Activated naive CD4-positive, alpha-beta T cell treated with anti-CD3 and anti-CD28 coated beads, Interleukin-2, amount 50 U/mL, for 72 hours (primary cell): ENCODE data around the gene SULT1A3. TPM values are rescaled to one million over a fixed set of nuclear protein-coding genes. Genes with fewer than 3 reads are reported as not detected.
A peak's percentile ranks its signal among the peaks of the same experiment; 100 is the strongest.
"Not testable (repeated sequence)": the region's sequence is repeated elsewhere in the genome, so short reads cannot be mapped to it uniquely, and the experiment has no call there.

Experiments
- ATAC-seq, 2 donors: fragments of 150-1000 bp; cut with Tn5 transposase; 2 replicates each; pipeline ENCODE4 v1.10.0; 2021; ENCODE audit warnings: mild to moderate bottlenecking in 2 of 2, moderate library complexity in 2 of 2
- DNase-seq, 2 donors: peaks; one replicate each; pipeline ENCODE4 v3.0.0; 2021 to 2022; ENCODE audit warnings: low spot score in 2 of 2
- H3K27ac Mint-ChIP-seq, 2 donors: one replicate each; pipeline ENCODE4 v1.8.0; 2022; ENCODE audit warnings: mild to moderate bottlenecking in 2 of 2, mixed read lengths in 2 of 2
- H3K36me3 Mint-ChIP-seq, 2 donors: one replicate each; pipeline ENCODE4 v1.8.0; 2022; ENCODE audit warnings: mixed read lengths in 2 of 2
- H3K9me3 Mint-ChIP-seq, 2 donors: one replicate each; pipeline ENCODE4 v1.8.0; 2022; ENCODE audit warnings: mixed read lengths in 2 of 2
- total RNA-seq, 2 donors: library from RNA; stranded (reverse); gene quantifications; one replicate each; pipeline ENCODE4 v1.2.3, GENCODE V29; 2022

Gene SULT1A3
- total RNA-seq = 10 to 100 TPM; 18.0 to 31.9 TPM

DNA sequence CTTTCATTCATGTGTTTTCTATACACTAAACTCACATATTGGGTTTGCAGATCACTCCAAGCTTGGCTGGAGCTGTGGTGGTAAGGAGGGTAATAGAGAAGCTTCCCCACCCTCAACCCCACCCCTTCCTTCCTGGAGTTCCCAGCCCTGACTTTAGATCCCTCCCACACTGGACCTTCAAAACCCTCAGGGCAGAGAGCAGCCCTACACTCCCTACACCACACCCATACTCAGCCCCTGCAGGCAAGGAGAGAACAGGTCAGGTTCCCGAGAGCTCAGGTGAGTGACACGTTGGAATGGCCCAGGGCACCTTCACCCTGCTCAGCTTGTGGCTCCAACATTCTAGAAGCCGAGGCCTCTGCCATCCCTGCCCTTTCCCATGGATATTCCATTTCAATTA is at the start of gene SULT1A3:
TSS of gene SULT1A3 (plus strand) at position 207 of the 400 bp plus-strand sequence. CDS start 1,474 bp downstream, outside the sequence.
- not testable (repeated sequence) for H3K27ac Mint-ChIP-seq, H3K9me3 Mint-ChIP-seq, ATAC-seq, H3K36me3 Mint-ChIP-seq, DNase-seq

DNA sequence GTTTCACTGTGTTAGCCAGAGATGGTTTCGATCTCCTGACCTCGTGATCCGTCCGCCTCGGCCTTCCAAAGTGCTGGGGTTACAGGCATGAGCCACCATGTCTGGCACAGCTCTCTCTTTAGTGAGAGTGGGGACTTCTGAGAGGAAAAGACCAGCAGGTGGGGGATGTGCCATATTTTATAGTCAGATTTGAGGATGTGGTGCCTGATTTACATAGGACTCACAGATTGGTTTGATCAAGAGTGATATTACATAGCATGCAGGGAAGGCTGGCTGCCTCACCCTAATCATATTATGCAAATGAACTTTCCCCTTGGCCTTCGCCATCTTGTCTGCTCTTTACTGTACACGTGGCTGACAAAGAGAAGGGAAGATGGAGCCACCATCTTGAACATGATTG is 48.0 kb upstream of the SULT1A3 start:
- ATAC-seq (no peak), DNase-seq (no peak)
- Mint-ChIP-seq H3K9me3 (peaks cover 3 to 7% of the 10 kb centered on the region in 2 donors), H3K36me3 (peaks cover 5 to 15% of the 10 kb centered on the region in 2 donors), H3K27ac (peak overlapping the region in 1 of 2 donors; percentile 14)

DNA sequence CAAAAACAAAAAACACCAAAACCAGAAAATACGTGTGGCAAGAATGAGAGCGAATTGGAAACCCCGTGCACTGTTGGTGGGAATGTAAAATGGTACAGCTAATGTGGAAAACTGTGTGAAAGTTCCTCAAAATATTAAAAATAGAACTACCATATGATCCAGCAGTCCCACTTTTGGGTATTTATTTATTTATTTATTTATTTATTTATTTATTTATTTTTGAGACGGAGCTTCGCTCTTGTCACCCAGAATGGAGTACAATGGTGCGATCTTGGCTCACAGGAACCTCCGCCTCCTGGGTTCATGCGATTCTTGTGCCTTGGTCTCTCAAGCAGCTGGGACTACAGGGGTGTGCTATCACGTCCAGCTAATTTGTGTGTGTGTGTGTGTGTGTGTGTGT is 46.5 kb upstream of the SULT1A3 start:
- DNase-seq (no peak), ATAC-seq (no peak)
- peaks cover 3 to 7% of the 10 kb centered on the region in 2 donors for H3K9me3 Mint-ChIP-seq
- no peak overlapping the region for H3K27ac Mint-ChIP-seq
- H3K36me3 Mint-ChIP-seq = peaks cover 5 to 15% of the 10 kb centered on the region in 2 donors

- Mint-ChIP-seq H3K9me3 (no peaks in the 10 kb centered on the region), H3K27ac (no peak overlapping the region), H3K36me3 (no peaks in the 10 kb centered on the region)
- ATAC-seq (no peak), DNase-seq (no peak)
Observed at GRCh38 chr16:30155188-30155587, 43.9 kb upstream of the SULT1A3 start.

- Mint-ChIP-seq H3K27ac (no peak overlapping the region), H3K36me3 (no peaks in the 10 kb centered on the region)
- DNase-seq = no peak
Observed at GRCh38 chr16:30157214-30157613, 41.8 kb upstream of the SULT1A3 start.

GRCh38 chr16:30163538-30163937 is 35.5 kb upstream of the SULT1A3 start:
- ATAC-seq (no peak), DNase-seq (no peak)
- Mint-ChIP-seq H3K27ac (peak overlapping the region in 1 of 2 donors; percentile 29), H3K36me3 (peaks cover 0 to 5% of the 10 kb centered on the region in 2 donors), H3K9me3 (peaks cover 0 to 5% of the 10 kb centered on the region in 2 donors)

More at GRCh38 chr16:30157214-30157613, 41.8 kb upstream of the SULT1A3 start:
- H3K9me3 Mint-ChIP-seq = no peaks in the 10 kb centered on the region
- no peak for ATAC-seq

- H3K36me3 Mint-ChIP-seq = peaks cover 0 to 5% of the 10 kb centered on the region in 2 donors
- H3K9me3 Mint-ChIP-seq = peaks cover 0 to 5% of the 10 kb centered on the region in 2 donors
- no peak for DNase-seq
- peak overlapping the region in 1 of 2 donors; percentile 49 for H3K27ac Mint-ChIP-seq
- ATAC-seq = peak in 1 of 2 donors; percentile 74
Observed at GRCh38 chr16:30166202-30166902, 32.7 kb upstream of the SULT1A3 start.

- DNase-seq, ATAC-seq, H3K36me3 Mint-ChIP-seq, H3K27ac Mint-ChIP-seq, H3K9me3 Mint-ChIP-seq: not testable (repeated sequence)
Observed at GRCh38 chr16:30168746-30169145, 30.3 kb upstream of the SULT1A3 start.

GRCh38 chr16:30169416-30169815 is 29.6 kb upstream of the SULT1A3 start:
- H3K36me3 Mint-ChIP-seq, ATAC-seq, H3K9me3 Mint-ChIP-seq, H3K27ac Mint-ChIP-seq, DNase-seq: not testable (repeated sequence)

- DNase-seq, H3K9me3 Mint-ChIP-seq, ATAC-seq, H3K27ac Mint-ChIP-seq, H3K36me3 Mint-ChIP-seq: not testable (repeated sequence)
Observed at GRCh38 chr16:30170145-30170544, 28.9 kb upstream of the SULT1A3 start.

DNA sequence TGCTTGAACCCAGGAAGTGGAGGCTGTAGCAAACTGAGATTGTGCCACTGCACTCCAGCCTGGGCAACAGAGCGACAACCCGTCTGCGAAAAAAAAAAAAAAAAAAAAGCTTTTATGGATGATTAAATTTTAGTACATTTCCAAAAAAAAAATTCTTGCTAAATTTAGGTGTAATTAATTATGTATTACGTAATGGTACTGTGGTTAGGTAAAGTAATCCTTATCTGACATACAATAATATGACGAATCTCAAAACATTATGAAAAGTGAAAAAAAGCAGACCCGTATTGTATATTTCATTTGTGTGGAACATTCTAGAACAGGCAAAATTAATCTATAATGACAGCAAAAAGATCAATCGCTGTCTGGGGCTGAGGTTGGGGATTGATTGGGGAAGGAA is 26.0 kb upstream of the SULT1A3 start:
- ATAC-seq = no peak
- DNase-seq = no peak
- Mint-ChIP-seq H3K36me3 (no peaks in the 10 kb centered on the region), H3K9me3 (no peaks in the 10 kb centered on the region), H3K27ac (no peak overlapping the region)

GRCh38 chr16:30176876-30177275 is 22.2 kb upstream of the SULT1A3 start:
- not testable (repeated sequence) for H3K36me3 Mint-ChIP-seq, ATAC-seq, H3K9me3 Mint-ChIP-seq, H3K27ac Mint-ChIP-seq, DNase-seq

GRCh38 chr16:30179195-30179594 is 19.9 kb upstream of the SULT1A3 start:
- ATAC-seq (no peak), DNase-seq (no peak)
- Mint-ChIP-seq H3K27ac (no peak overlapping the region), H3K36me3 (peaks cover 3% of the 10 kb centered on the region in 2 donors), H3K9me3 (no peaks in the 10 kb centered on the region)

DNA sequence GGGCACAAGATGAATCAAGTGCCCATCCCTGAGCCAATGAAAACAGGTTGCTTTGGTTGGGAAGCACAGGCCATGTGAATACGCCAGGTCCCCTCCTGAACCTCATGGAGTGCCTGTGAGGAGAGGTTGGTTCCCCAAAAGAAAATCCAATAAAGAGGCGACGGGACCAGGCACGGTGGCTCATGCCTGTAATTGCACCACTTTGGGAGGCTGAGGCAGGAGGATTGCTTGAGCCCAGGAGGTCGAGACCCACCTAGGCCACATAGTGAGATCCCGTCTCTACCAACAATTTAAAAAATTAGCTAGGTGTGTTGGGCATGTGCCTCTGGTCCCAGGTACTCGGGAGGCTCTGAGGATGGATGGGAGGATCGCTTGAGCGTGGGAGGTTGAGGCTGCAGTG is 19.1 kb upstream of the SULT1A3 start:
- DNase-seq = no peak
- H3K36me3 Mint-ChIP-seq = peaks cover 10 to 11% of the 10 kb centered on the region in 2 donors
- no peaks in the 10 kb centered on the region for H3K9me3 Mint-ChIP-seq
- H3K27ac Mint-ChIP-seq = no peak overlapping the region
- no peak for ATAC-seq

DNA sequence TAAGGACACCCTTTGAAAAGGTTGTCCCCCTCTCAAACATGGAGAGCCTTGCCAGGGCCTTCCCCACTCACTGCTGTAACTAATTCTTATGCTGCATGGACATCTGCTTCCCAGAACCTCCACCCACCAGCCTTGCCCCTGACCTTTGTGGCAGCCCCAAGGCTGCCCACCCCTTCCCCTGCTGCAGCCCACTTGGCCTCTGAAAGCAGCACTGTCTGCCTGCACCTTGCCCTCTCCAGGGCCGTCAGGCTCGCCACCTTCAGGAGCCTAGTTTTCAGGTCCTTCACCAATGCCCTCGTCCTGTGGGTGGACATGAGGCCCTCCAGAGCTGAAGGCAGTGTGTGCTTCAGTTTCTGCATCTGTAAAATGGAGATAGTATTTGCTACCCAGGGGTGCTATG is 18.3 kb upstream of the SULT1A3 start:
- Mint-ChIP-seq H3K9me3 (no peaks in the 10 kb centered on the region), H3K27ac (no peak overlapping the region), H3K36me3 (peaks cover 19% of the 10 kb centered on the region in 2 donors)
- ATAC-seq (no peak), DNase-seq (peak in 1 of 2 donors; percentile 56)

DNA sequence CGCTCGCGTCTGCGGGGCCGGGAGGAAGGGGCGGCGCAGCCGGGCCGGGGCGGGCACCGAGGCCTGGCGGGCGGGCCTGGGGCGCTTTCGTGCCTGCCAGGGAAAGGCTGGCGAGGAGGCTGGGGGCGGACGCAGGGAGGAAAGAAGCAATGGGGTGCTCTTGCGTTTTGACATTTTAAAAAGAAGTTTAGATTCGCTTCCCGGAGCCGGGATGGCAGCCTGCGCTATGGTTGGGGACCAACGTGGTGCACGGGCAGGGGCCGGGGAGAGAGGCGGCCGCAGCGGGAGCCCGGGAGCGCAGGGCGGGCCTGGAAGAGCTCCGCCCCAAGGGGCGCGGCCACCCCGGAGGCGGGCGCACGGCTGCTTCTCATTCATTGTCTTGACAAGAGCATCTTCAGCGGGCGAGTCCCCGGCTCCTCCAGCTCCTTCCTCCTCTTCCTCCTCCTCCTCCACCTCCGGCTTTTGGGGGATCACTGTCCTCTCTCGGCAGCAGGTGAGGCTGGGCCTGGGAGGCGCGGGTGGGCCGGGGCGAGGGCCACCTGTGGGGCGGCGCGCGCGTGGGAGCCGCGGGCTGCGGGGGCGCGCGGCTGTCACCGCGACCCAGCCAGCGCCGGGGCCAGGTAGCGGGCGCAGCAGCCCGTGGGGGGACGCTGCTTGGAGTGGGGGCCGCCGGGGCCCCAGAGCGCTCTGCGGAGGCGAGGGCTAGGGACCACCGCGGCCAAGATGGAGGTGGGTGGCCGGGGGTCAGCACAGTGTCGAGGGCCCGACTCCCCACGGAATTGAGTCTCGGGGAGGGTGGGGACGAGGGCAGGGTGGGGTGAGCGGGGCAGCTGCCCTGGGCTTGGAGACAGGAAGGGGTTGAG is 15.6 kb upstream of the SULT1A3 start, which contains the start of gene CORO1A:
TSS of gene CORO1A (plus strand) at position 370 of the 863 bp plus-strand sequence. CDS start 1,608 bp downstream, outside the sequence.
- DNase-seq (peak; percentile 89), ATAC-seq (peak; percentile 44 to 68)
- peaks cover 36 to 38% of the 10 kb centered on the region in 2 donors for H3K36me3 Mint-ChIP-seq
- H3K27ac Mint-ChIP-seq = peak within 1 kb of the TSS; percentile 98
- no peaks in the 10 kb centered on the region for H3K9me3 Mint-ChIP-seq
